Activated CD4-positive, alpha-beta T cell treated with anti-CD3 and anti-CD28 coated beads for 48 hours (primary cell): ENCODE measurements around the gene PLA2G1B.

Experiments
- DNase-seq: peaks from one replicate; pipeline ENCODE4 v3.0.0-alpha.2; 2020

Gene PLA2G1B

GRCh38 chr12:120327593-120327992 is at the start of gene PLA2G1B:
Gene PLA2G1B, minus strand, starts transcription at chr12:120327779. Its CDS starts 26 bp downstream, at chr12:120327753.
- no peak for DNase-seq

- no peak for DNase-seq
Observed at GRCh38 chr12:120376934-120377572, 49.5 kb upstream of the PLA2G1B start.

GRCh38 chr12:120376416-120376815 is 48.8 kb upstream of the PLA2G1B start:
- DNase-seq, result no peak

GRCh38 chr12:120376009-120376408 is 48.4 kb upstream of the PLA2G1B start:
- no peak for DNase-seq

- no peak for DNase-seq
Observed at GRCh38 chr12:120373683-120374082, 46.1 kb upstream of the PLA2G1B start.

- no peak for DNase-seq
Observed at GRCh38 chr12:120370343-120371243, 43.0 kb upstream of the PLA2G1B start.

GRCh38 chr12:120369603-120370342 is 42.2 kb upstream of the PLA2G1B start:
- DNase-seq, result no peak

- DNase-seq, result no peak
Observed at GRCh38 chr12:120368789-120369602, 41.4 kb upstream of the PLA2G1B start, which contains the start of gene MSI1. Gene MSI1, minus strand, starts transcription at chr12:120369164. Its CDS starts 73 bp downstream, at chr12:120369091.

GRCh38 chr12:120367924-120368788 is 40.6 kb upstream of the PLA2G1B start:
- DNase-seq, result peak; percentile 67

- DNase-seq, result peak; percentile 22
Observed at GRCh38 chr12:120367233-120367923, 39.8 kb upstream of the PLA2G1B start.

GRCh38 chr12:120366845-120367232 is 39.3 kb upstream of the PLA2G1B start:
- no peak for DNase-seq

GRCh38 chr12:120366341-120366705 is 38.7 kb upstream of the PLA2G1B start:
- DNase-seq, result no peak

- DNase-seq, result no peak
Observed at GRCh38 chr12:120365675-120366340, 38.2 kb upstream of the PLA2G1B start.

GRCh38 chr12:120364487-120364886 is 36.9 kb upstream of the PLA2G1B start:
- no peak for DNase-seq

- DNase-seq, result no peak
Observed at GRCh38 chr12:120363274-120363855, 35.8 kb upstream of the PLA2G1B start.

GRCh38 chr12:120362516-120363273 is 35.1 kb upstream of the PLA2G1B start:
- no peak for DNase-seq

GRCh38 chr12:120361506-120362208 is 34.1 kb upstream of the PLA2G1B start:
- peak; percentile 32 for DNase-seq

GRCh38 chr12:120359128-120359527 is 31.5 kb upstream of the PLA2G1B start:
- DNase-seq, result no peak
